Activated CD4-positive, alpha-beta memory T cell treated with anti-CD3 and anti-CD28 coated beads for 36 hours (primary cell): Measurements from ENCODE around the gene HAUS8. TPM values are rescaled to one million over a fixed set of nuclear protein-coding genes. Genes with fewer than 3 reads are reported as not detected.

Source experiments
- CTCF ChIA-PET: fragments of 350-600 bp; sonication (Branson Sonifier 250); formaldehyde crosslinking; loops from one replicate; lab custom pipeline; 2021; ENCODE audit warnings: antibody characterized with exemption, inconsistent platforms; lab: Charles Lee
- POLR2A ChIA-PET: fragments of 350-600 bp; sonication (Branson Sonifier 250); formaldehyde crosslinking; loops from one replicate; lab custom pipeline; 2021; ENCODE audit warnings: antibody characterized with exemption; lab: Charles Lee
- DNase-seq: peaks from one replicate; pipeline ENCODE4 v3.0.0-alpha.2; 2020
- H3K27ac Mint-ChIP-seq: one replicate; pipeline ENCODE4 v1.8.0; 2021; ENCODE audit warnings: mixed read lengths
- H3K27me3 Mint-ChIP-seq: one replicate; pipeline ENCODE4 v1.8.0; 2021; ENCODE audit warnings: mixed read lengths
- H3K36me3 Mint-ChIP-seq: one replicate; pipeline ENCODE4 v1.8.0; 2021; ENCODE audit warnings: mixed read lengths
- H3K4me1 Mint-ChIP-seq: one replicate; pipeline ENCODE4 v1.8.0; 2021; ENCODE audit warnings: low read depth, mixed read lengths
- H3K4me3 Mint-ChIP-seq: one replicate; pipeline ENCODE4 v1.8.0; 2021; ENCODE audit warnings: mild to moderate bottlenecking, mixed read lengths
- H3K9me3 Mint-ChIP-seq: one replicate; pipeline ENCODE4 v1.8.0; 2021; ENCODE audit warnings: mixed read lengths
- intact Hi-C: fragments of 100-400 bp; cut with micrococcal nuclease; formaldehyde crosslinking; loops from one replicate; pipeline ENCODE4 v1.15.1; 2023
- total RNA-seq, 2 experiments: library from RNA; stranded (reverse); gene quantifications; one replicate each; pipeline ENCODE4 v1.2.3, GENCODE V29; 2021

HAUS8 gene
- total RNA-seq, 2 experiments from 2014 or later, result 34.9 to 36.8 TPM

- intact Hi-C loops, result loop anchor here (1.0 kb wide), 3 partner anchors 10 to 104 kb away; no protein-coding TSS in a partner anchor
- Mint-ChIP-seq H3K27ac (peak overlapping the region; percentile 81), H3K9me3 (no peaks in the 10 kb centered on the region), H3K27me3 (no peaks in the 10 kb centered on the region), H3K4me1 (peaks cover 53% of the 10 kb centered on the region), H3K36me3 (peaks cover 9% of the 10 kb centered on the region), H3K4me3 (peak overlapping the region; percentile 74)
- POLR2A ChIA-PET, result interaction anchor here (0.9 kb wide), 1 partner anchor 46 kb away, joined by 3 read pairs; no protein-coding TSS in a partner anchor
- DNase-seq, result peak; percentile 88
- CTCF ChIA-PET, result no interaction called here
Observed at GRCh38 chr19:17079710-17080439, 4.6 kb upstream of the HAUS8 start.

GRCh38 chr19:17078920-17079709, 3.9 kb upstream of the HAUS8 start:
- peak overlapping the region; percentile 74 for H3K4me3 Mint-ChIP-seq
- CTCF ChIA-PET, result no interaction called here
- no peak for DNase-seq
- intact Hi-C loops, result no loop called here
- no peaks in the 10 kb centered on the region for H3K9me3 Mint-ChIP-seq
- H3K4me1 Mint-ChIP-seq, result peaks cover 59% of the 10 kb centered on the region
- no peaks in the 10 kb centered on the region for H3K27me3 Mint-ChIP-seq
- H3K36me3 Mint-ChIP-seq, result peaks cover 9% of the 10 kb centered on the region
- peak overlapping the region; percentile 81 for H3K27ac Mint-ChIP-seq
- POLR2A ChIA-PET, result interaction anchor here (0.9 kb wide), 1 partner anchor 46 kb away, joined by 3 read pairs; no protein-coding TSS in a partner anchor

- CTCF ChIA-PET, result no interaction called here
- intact Hi-C loops, result no loop called here
- POLR2A ChIA-PET, result no interaction called here
- Mint-ChIP-seq H3K4me1 (peaks cover 66% of the 10 kb centered on the region), H3K27me3 (no peaks in the 10 kb centered on the region), H3K27ac (peak overlapping the region; percentile 81), H3K9me3 (no peaks in the 10 kb centered on the region), H3K36me3 (peaks cover 15% of the 10 kb centered on the region), H3K4me3 (no peak overlapping the region)
- DNase-seq, result no peak
Observed at GRCh38 chr19:17078036-17078919, 3.0 kb upstream of the HAUS8 start.

GRCh38 chr19:17077447-17078028, 2.3 kb upstream of the HAUS8 start:
- Mint-ChIP-seq H3K4me1 (peaks cover 63% of the 10 kb centered on the region), H3K4me3 (peak overlapping the region; percentile 20), H3K27ac (no peak overlapping the region), H3K27me3 (no peaks in the 10 kb centered on the region), H3K9me3 (no peaks in the 10 kb centered on the region), H3K36me3 (peaks cover 22% of the 10 kb centered on the region)
- ChIA-PET CTCF (no interaction called here), POLR2A (interaction anchor here (1.2 kb wide), 1 partner anchor 48 kb away, joined by 3 read pairs; no protein-coding TSS in a partner anchor)
- DNase-seq, result no peak
- intact Hi-C loops, result no loop called here

- Mint-ChIP-seq H3K4me1 (peaks cover 55% of the 10 kb centered on the region), H3K36me3 (peaks cover 23% of the 10 kb centered on the region), H3K4me3 (peak overlapping the region; percentile 99), H3K9me3 (no peaks in the 10 kb centered on the region), H3K27ac (peak overlapping the region; percentile 93), H3K27me3 (no peaks in the 10 kb centered on the region)
- ChIA-PET CTCF (interaction anchor here (0.6 to 2.0 kb wide), 2 partner anchors 9 to 108 kb away, joined by 3 to 7 read pairs; no protein-coding TSS in a partner anchor), POLR2A (interaction anchor here (0.7 to 1.6 kb wide), 7 partner anchors 13 to 204 kb away, joined by 3 to 7 read pairs (median 3); partner anchors contain the start of gene OCEL1)
- intact Hi-C loops, result no loop called here
- peak; percentile 55 for DNase-seq
Observed at GRCh38 chr19:17076543-17076991, 1.3 kb upstream of the HAUS8 start.

- intact Hi-C loops, result loop anchor here (1.0 to 2.0 kb wide), 4 partner anchors 49 to 159 kb away; partner anchors contain the start of genes OCEL1 and USE1
- DNase-seq, result peak; percentile 60
- POLR2A ChIA-PET, result interaction anchor here (0.7 to 1.6 kb wide), 6 partner anchors 13 to 205 kb away, joined by 3 to 7 read pairs (median 4); partner anchors contain the start of gene OCEL1
- Mint-ChIP-seq H3K27me3 (no peaks in the 10 kb centered on the region), H3K4me3 (peak overlapping the region; percentile 99), H3K4me1 (peaks cover 51% of the 10 kb centered on the region), H3K36me3 (peaks cover 26% of the 10 kb centered on the region), H3K27ac (peak overlapping the region; percentile 93), H3K9me3 (no peaks in the 10 kb centered on the region)
- CTCF ChIA-PET, result interaction anchor here (2.0 kb wide), 1 partner anchor 109 kb away, joined by 7 read pairs; no protein-coding TSS in a partner anchor
Observed at GRCh38 chr19:17075864-17076542, 751 bp upstream of the HAUS8 start.

- H3K27ac Mint-ChIP-seq, result peak overlapping the region; percentile 99
- DNase-seq, result no peak
- H3K4me3 Mint-ChIP-seq, result peak overlapping the region; percentile 99
- ChIA-PET CTCF (interaction anchor here (1.1 to 2.0 kb wide), 2 partner anchors 110 to 161 kb away, joined by 5 to 7 read pairs; no protein-coding TSS in a partner anchor), POLR2A (interaction anchor here (0.9 to 1.2 kb wide), 3 partner anchors 51 to 161 kb away, joined by 4 read pairs; partner anchors contain the start of gene USE1)
- H3K4me1 Mint-ChIP-seq, result peaks cover 43% of the 10 kb centered on the region
- no peaks in the 10 kb centered on the region for H3K9me3 Mint-ChIP-seq
- H3K36me3 Mint-ChIP-seq, result peaks cover 34% of the 10 kb centered on the region
- intact Hi-C loops, result loop anchor here (1.0 to 2.0 kb wide), 4 partner anchors 51 to 160 kb away; partner anchors contain the start of genes OCEL1 and USE1
- no peaks in the 10 kb centered on the region for H3K27me3 Mint-ChIP-seq
Observed at GRCh38 chr19:17074634-17075034, 618 bp downstream of the HAUS8 start.

- ChIA-PET POLR2A (interaction anchor here (0.9 to 1.2 kb wide), 3 partner anchors 52 to 162 kb away, joined by 4 read pairs; partner anchors contain the start of gene USE1), CTCF (interaction anchor here (1.1 kb wide), 1 partner anchor 161 kb away, joined by 5 read pairs; no protein-coding TSS in a partner anchor)
- Mint-ChIP-seq H3K27me3 (no peaks in the 10 kb centered on the region), H3K27ac (peak overlapping the region; percentile 99), H3K9me3 (no peaks in the 10 kb centered on the region), H3K36me3 (peaks cover 34% of the 10 kb centered on the region), H3K4me3 (peak overlapping the region; percentile 99), H3K4me1 (peaks cover 38% of the 10 kb centered on the region)
- intact Hi-C loops, result loop anchor here (2.0 kb wide), 1 partner anchor 161 kb away; no protein-coding TSS in a partner anchor
- DNase-seq, result peak; percentile 20
Observed at GRCh38 chr19:17073869-17074633, 1.2 kb downstream of the HAUS8 start.

- Mint-ChIP-seq H3K27me3 (no peaks in the 10 kb centered on the region), H3K9me3 (no peaks in the 10 kb centered on the region), H3K36me3 (peaks cover 42% of the 10 kb centered on the region), H3K4me3 (no peak overlapping the region), H3K27ac (no peak overlapping the region), H3K4me1 (peaks cover 22% of the 10 kb centered on the region)
- POLR2A ChIA-PET, result no interaction called here
- intact Hi-C loops, result no loop called here
- no peak for DNase-seq
- CTCF ChIA-PET, result no interaction called here
Observed at GRCh38 chr19:17070912-17071311, 4.3 kb downstream of the HAUS8 start.
